Measurements from ENCODE around the gene ARHGAP4.

Gene ARHGAP4

DNA sequence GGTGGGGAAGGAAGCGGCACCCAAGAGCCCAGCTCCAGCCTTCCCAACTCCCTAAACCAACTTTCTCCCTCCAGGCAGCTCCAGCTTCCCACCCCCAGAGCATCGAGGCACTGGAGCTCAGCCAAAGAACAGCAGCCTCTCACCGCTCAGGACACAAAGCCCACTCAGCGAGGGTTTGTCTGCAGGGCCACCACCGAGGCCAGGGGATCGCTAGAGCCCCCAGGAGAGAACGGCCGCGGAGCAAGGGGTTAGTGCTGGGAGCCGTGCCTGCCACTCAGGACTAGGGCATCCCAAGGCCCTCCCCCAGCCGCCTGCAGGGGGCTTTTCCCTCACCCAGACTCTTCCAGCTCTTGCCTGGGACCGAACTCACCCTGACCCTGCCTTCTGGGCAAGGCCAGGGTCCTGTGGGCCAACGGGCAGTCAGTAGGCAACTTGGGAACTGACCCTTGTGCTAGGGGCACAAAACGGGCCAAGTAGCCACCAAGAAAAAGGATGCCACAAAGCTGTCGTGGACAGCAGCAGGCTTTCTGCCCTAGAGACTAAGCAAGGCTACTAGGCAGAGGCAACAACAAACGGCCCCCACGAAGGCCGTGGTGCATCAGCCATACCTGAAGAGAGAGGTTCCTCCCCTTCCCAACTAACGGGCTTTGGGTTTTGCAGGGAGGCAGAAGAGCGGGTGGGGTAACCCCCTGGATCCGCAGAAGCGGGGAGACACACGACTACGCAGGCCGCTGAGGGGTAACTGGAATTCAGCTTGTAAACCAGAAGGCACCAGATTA is 43.2 kb upstream of the ARHGAP4 start:
- peak overlapping the region; percentile 98 to 99 for H3K27ac ChIP-seq
- TF ChIP-seq, protein P1, sequence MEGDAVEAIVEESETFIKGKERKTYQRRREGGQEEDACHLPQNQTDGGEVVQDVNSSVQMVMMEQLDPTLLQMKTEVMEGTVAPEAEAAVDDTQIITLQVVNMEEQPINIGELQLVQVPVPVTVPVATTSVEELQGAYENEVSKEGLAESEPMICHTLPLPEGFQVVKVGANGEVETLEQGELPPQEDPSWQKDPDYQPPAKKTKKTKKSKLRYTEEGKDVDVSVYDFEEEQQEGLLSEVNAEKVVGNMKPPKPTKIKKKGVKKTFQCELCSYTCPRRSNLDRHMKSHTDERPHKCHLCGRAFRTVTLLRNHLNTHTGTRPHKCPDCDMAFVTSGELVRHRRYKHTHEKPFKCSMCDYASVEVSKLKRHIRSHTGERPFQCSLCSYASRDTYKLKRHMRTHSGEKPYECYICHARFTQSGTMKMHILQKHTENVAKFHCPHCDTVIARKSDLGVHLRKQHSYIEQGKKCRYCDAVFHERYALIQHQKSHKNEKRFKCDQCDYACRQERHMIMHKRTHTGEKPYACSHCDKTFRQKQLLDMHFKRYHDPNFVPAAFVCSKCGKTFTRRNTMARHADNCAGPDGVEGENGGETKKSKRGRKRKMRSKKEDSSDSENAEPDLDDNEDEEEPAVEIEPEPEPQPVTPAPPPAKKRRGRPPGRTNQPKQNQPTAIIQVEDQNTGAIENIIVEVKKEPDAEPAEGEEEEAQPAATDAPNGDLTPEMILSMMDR (IDR thresholded peaks at IDR 0.05): no peak
- intact Hi-C loops (cut with DNase I; ENCODE audit: low total_unique reads): no loop called here
- H3K9me3 ChIP-seq: peaks cover 0 to 3% (median 0%) of the 10 kb centered on the region in 3 donors
- H3K4me3 ChIP-seq: peak overlapping the region; percentile 82 to 88
- H3K36me3 ChIP-seq: peaks cover 0 to 2% (median 0%) of the 10 kb centered on the region in 3 donors
- DNase-seq: no peak
- no peaks in the 10 kb centered on the region for H3K27me3 ChIP-seq
- H3K4me1 ChIP-seq: peaks cover 0 to 57% (median 48%) of the 10 kb centered on the region in 4 donors

GRCh38 chrX:153968754-153969124 is 42.7 kb upstream of the ARHGAP4 start:
- Histone ChIP-seq H3K9me3 (peaks cover 0 to 3% (median 0%) of the 10 kb centered on the region in 3 donors), H3K27me3 (no peaks in the 10 kb centered on the region), H3K4me3 (peak overlapping the region; percentile 82 to 88), H3K4me1 (peaks cover 0 to 51% (median 43%) of the 10 kb centered on the region in 4 donors), H3K36me3 (peaks cover 0 to 7% (median 2%) of the 10 kb centered on the region in 3 donors), H3K27ac (peak overlapping the region; percentile 98 to 99)
- DNase-seq: no peak
- intact Hi-C loops (cut with DNase I; ENCODE audit: low total_unique reads): no loop called here
- TF ChIP-seq, protein P1 (IDR thresholded peaks at IDR 0.05): no peak

- intact Hi-C loops (cut with DNase I; ENCODE audit: low total_unique reads): no loop called here
- H3K4me3 ChIP-seq: peak overlapping the region; percentile 82 to 88
- peaks cover 0 to 12% (median 7%) of the 10 kb centered on the region in 3 donors for H3K36me3 ChIP-seq
- H3K4me1 ChIP-seq: peaks cover 0 to 46% (median 38%) of the 10 kb centered on the region in 4 donors
- H3K27me3 ChIP-seq: no peaks in the 10 kb centered on the region
- no peak for DNase-seq
- TF ChIP-seq, protein P1 (IDR thresholded peaks at IDR 0.05): no peak
- peak overlapping the region; percentile 98 to 99 for H3K27ac ChIP-seq
- H3K9me3 ChIP-seq: peaks cover 0 to 3% (median 0%) of the 10 kb centered on the region in 3 donors
These were observed 42.2 kb upstream of the ARHGAP4 start for GRCh38 chrX:153968255-153968654.

GRCh38 chrX:153967536-153968224 is 41.6 kb upstream of the ARHGAP4 start:
- peaks cover 0 to 45% (median 37%) of the 10 kb centered on the region in 4 donors for H3K4me1 ChIP-seq
- peaks cover 0 to 3% (median 0%) of the 10 kb centered on the region in 3 donors for H3K9me3 ChIP-seq
- peaks cover 0 to 18% (median 13%) of the 10 kb centered on the region in 3 donors for H3K36me3 ChIP-seq
- no peak overlapping the region for H3K4me3 ChIP-seq
- H3K27ac ChIP-seq: peak overlapping the region; percentile 98 to 99
- intact Hi-C loops (cut with DNase I; ENCODE audit: low total_unique reads): no loop called here
- TF ChIP-seq, protein P1 (IDR thresholded peaks at IDR 0.05): no peak
- no peaks in the 10 kb centered on the region for H3K27me3 ChIP-seq
- DNase-seq: no peak

GRCh38 chrX:153966841-153967535 is 40.9 kb upstream of the ARHGAP4 start:
- DNase-seq: no peak
- peaks cover 0 to 3% (median 0%) of the 10 kb centered on the region in 3 donors for H3K9me3 ChIP-seq
- intact Hi-C loops (cut with DNase I; ENCODE audit: low total_unique reads): no loop called here
- TF ChIP-seq, protein P1 (IDR thresholded peaks at IDR 0.05): no peak
- H3K4me3 ChIP-seq: no peak overlapping the region
- peaks cover 1 to 25% (median 18%) of the 10 kb centered on the region in 3 donors for H3K36me3 ChIP-seq
- H3K27me3 ChIP-seq: no peaks in the 10 kb centered on the region
- peaks cover 0 to 45% (median 37%) of the 10 kb centered on the region in 4 donors for H3K4me1 ChIP-seq
- H3K27ac ChIP-seq: peak overlapping the region; percentile 98 to 99
